ENCODE results near the gene JARID2. TPM values are rescaled to one million over a fixed set of nuclear protein-coding genes. Genes with fewer than 3 reads are reported as not detected.

The JARID2 gene
- total RNA-seq, 3 donors from 2014 or later = 10.6 to 11.8 (median 11.4) TPM

DNA sequence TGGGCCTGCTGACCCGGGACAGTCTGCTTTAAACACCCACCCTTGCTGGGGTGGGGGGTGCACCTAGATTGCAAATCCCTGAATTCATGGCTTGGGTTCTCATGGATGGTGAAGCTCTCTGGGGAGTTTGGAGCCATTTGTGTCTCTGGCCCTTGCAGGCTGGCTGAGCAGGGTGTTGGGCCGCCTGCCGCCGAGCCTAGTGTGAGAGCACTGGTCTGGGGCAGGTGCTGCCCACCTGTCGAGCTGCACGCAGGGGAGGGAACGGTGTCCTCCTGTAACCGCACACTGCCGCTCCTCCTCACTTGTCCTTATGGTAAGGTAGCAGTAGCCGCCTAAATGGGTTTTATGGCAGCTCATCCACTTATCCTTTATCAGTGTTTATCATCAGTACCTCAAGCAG is 273.0 kb downstream of the JARID2 start:
- no peaks in the 10 kb centered on the region for H3K9me3 ChIP-seq
- no peak overlapping the region for H3K4me3 ChIP-seq
- no peak for ATAC-seq
- no peaks in the 10 kb centered on the region for H3K36me3 ChIP-seq (ENCODE audit: low read depth)
- DNase-seq = no peak
- H3K4me1 ChIP-seq (ENCODE audit: low read depth) = no peaks in the 10 kb centered on the region
- intact Hi-C loops (cut with DNase I, micrococcal nuclease) = no loop called here
- no peak for TF ChIP-seq CTCF (IDR thresholded peaks at IDR 0.05)

DNA sequence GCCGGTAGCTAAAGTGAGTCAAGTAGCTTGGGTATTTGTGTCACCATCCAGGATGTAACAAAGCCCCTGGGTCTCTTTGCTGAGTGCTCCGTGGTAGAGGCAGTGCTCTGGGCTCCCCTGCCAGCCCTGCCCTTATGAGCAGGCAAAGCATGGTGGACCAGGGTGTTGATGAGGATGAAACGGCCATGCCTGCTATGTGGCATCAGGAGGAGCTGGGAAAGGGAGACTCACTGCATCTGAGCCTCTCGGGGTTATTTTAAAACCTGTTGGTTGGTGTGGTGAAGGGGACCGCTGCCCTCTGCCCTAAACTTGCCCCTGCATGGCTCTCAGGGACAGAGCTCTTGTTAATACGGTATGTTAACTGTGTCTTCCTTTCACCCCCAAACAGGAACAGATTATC is 273.8 kb downstream of the JARID2 start:
- no peak for TF ChIP-seq CTCF (IDR thresholded peaks at IDR 0.05)
- ATAC-seq = no peak
- H3K36me3 ChIP-seq (ENCODE audit: low read depth) = no peaks in the 10 kb centered on the region

DNA sequence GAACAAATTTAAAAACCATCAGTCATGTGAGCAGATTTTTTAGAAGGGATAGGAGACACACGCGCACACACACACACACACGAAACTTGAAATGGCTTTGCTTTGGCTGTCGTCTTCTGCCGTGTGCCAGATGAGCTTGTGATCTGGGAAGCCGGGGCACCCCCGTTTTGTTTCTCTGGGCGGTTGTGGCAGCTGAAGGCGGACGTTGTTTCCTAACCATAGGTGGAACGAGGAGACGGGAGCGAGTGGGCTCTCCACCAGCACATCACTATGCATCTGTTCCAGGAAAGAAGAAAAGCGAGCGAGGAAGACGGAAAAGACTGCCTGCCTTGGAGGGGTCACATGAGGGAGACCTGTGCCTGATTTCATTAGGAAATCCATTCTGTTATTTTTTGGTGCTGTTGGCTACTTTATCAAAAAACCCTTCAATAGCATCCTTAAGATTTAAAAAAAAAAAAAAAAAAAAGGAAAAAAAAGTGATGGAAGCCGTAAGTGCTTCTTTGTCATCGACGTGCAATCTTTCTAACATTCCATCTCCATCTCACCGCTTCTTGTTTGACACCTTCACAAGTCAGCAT is 274.8 kb downstream of the JARID2 start:
- no peaks in the 10 kb centered on the region for H3K9me3 ChIP-seq
- TF ChIP-seq CTCF (IDR thresholded peaks at IDR 0.05) = no peak
- H3K36me3 ChIP-seq (ENCODE audit: low read depth) = no peaks in the 10 kb centered on the region
- DNase-seq (no peak), ATAC-seq (no peak)
- no peak overlapping the region for H3K4me3 ChIP-seq
- intact Hi-C loops (cut with DNase I, micrococcal nuclease) = no loop called here
- H3K4me1 ChIP-seq (ENCODE audit: low read depth) = no peaks in the 10 kb centered on the region

More for the DNA sequence above, 273.8 kb downstream of the JARID2 start:
- Histone ChIP-seq H3K4me3 (no peak overlapping the region), H3K9me3 (no peaks in the 10 kb centered on the region), H3K4me1 (ENCODE audit: low read depth) (no peaks in the 10 kb centered on the region)
- intact Hi-C loops (cut with DNase I, micrococcal nuclease) = no loop called here
- no peak for DNase-seq

DNA sequence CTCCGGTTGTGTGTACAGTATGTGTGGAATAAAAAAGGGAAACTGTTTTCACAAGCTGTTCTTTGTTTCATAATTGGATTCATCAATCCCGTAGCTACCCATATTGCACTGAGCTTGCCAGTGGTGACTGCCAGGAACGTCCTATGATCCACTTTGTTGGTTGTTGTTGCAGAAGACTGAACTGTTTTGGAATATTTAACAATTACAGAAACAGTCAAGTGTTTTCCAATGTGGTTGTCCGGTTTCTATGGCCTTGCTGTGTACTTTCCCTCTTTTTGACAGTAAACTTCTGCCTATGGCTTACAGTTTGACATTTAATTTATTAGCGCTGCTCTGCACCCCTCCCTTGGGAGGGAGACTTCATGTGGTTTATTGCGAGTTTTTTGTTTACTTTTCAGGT is 275.7 kb downstream of the JARID2 start:
- H3K9me3 ChIP-seq = no peaks in the 10 kb centered on the region
- ATAC-seq (no peak), DNase-seq (no peak)
- intact Hi-C loops (cut with DNase I, micrococcal nuclease) = no loop called here
- no peak for TF ChIP-seq CTCF (IDR thresholded peaks at IDR 0.05)
- no peaks in the 10 kb centered on the region for H3K36me3 ChIP-seq (ENCODE audit: low read depth)
- H3K4me1 ChIP-seq (ENCODE audit: low read depth) = no peaks in the 10 kb centered on the region
- no peak overlapping the region for H3K4me3 ChIP-seq

- no peaks in the 10 kb centered on the region for H3K9me3 ChIP-seq
- ATAC-seq = no peak
- DNase-seq = no peak
- H3K4me3 ChIP-seq = no peak overlapping the region
- H3K4me1 ChIP-seq (ENCODE audit: low read depth) = no peaks in the 10 kb centered on the region
- H3K36me3 ChIP-seq (ENCODE audit: low read depth) = no peaks in the 10 kb centered on the region
- TF ChIP-seq CTCF (IDR thresholded peaks at IDR 0.05) = no peak
- intact Hi-C loops (cut with DNase I, micrococcal nuclease) = no loop called here
Measured at GRCh38 chr6:15522026-15522425, 276.2 kb downstream of the JARID2 start.

DNA sequence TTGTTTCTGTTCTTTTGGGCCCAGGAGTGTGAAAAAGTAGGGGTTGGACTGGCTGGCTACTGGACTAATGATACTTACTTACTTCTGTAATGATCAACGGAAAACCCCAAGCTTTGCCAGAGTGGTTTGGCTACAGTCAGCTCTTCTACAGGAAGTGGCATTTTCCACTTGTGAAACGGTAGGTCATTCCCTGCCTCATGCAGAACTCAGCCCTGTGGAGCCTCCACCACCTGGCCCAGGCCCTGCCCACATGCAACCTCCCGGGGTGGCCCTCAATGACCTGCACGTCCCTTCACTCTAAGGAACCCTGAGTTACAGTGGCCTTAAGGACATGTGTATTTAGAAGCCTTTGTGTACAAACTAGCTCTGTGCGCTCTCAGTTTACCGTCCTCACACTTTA is 276.6 kb downstream of the JARID2 start:
- DNase-seq = no peak
- intact Hi-C loops (cut with DNase I, micrococcal nuclease) = no loop called here
- no peak overlapping the region for H3K4me3 ChIP-seq
- no peak for TF ChIP-seq CTCF (IDR thresholded peaks at IDR 0.05)
- no peaks in the 10 kb centered on the region for H3K4me1 ChIP-seq (ENCODE audit: low read depth)
- ATAC-seq = peak; percentile 35
- H3K9me3 ChIP-seq = no peaks in the 10 kb centered on the region
- no peaks in the 10 kb centered on the region for H3K36me3 ChIP-seq (ENCODE audit: low read depth)

Data from mucosa of descending colon (tissue), 3 donors.